ENCODE measurements around the gene PTCD2.
"Not testable (repeated sequence)": the region's sequence is repeated elsewhere in the genome, so short reads cannot be mapped to it uniquely, and the experiment has no call there.

Gene PTCD2

DNA sequence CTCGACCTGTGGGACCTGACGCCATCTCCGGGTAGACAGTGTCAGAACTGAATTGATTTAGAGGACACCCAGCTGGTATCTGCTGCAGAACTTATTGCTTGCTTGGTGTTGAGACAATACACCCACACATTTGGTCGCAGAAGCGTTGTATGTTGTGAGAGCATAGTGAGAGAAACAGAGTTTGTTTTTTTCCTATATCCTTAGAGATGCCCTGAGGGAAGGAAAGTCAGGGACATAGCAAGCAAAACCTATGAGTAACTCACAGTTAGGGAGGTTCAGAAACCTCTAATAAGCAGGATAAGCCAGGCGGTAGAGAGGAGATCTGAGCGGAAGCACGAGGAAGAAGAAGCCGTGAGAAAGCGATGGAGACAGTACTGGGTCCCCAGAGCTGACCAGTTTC lies 59.8 kb downstream of the PTCD2 start:
- no peak for DNase-seq (ENCODE audit: low read depth)

DNA sequence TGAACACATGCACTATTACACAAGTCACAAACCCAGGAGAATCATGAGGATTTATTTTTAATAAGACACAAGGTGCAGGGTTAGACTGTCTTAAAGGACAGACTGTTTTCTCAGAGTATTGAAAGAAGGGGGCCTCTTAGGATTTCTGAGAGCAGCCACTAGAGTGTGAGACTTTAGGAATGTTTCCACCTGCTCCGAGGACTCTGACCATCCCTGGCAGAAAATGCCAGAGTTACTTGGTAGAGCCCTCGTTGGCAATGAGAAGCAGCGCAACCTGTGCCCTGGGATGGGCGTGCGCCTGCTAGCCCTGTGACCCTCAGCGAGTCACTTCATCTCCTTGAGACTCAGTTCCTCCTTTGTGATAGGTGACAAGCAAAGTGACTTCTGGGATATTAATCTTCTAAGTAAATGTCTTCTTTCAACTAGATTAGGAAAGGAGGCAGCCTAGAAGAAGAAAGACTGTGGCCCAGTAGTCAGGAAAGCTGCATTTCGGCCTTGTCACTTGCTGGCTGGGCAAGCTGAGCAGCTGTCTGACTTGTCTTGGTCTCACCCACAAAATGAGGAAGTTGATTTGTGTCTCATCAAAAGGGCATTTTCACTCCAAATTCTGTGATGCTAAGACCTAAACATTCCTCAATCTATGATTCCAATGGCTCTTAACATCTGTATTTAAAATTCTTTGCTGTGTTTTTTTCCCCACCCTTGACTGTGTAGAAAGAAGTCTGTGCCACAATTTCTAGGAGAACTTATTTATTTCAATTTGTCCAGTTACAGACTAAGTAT lies 60.5 kb downstream of the PTCD2 start:
- no peak for DNase-seq (ENCODE audit: low read depth)

DNA sequence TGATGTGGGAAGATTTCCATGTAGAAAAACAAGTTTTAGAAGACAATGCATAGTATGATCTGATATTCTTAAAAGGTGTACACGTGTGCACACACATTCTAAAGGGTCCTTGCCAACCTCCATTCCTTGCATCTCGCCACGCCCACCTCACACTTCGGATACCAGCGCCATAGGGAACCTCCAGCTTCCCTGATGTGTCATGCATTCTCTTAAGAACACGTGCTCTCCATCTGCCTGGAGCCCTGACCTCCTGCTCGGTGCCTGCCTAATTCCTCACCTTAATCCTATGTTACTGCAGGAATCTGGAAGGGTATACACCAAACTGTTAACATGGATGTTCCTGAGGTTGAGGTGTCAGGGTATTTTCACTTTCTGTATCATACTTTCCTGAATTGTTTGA lies 63.1 kb downstream of the PTCD2 start:
- DNase-seq (ENCODE audit: low read depth), result no peak

DNA sequence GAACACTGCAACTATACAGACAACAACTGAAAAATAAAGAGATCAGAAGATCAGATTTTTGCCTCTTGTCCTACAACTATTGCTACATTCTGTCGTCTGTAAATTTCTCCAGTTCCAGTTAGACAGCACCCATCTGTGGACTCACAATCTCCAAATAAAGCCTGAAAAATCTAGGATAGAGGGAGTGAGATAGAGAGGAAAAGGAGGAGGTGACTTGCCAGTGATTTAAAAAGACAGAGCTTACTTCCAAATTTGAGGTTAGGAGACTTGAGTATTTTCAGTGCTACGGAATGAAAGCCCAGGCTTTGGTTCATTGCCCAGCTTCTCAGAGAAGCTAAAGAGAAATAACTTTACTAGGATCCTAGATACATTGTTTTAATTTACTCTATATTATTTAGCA lies 63.6 kb downstream of the PTCD2 start:
- DNase-seq (ENCODE audit: low read depth), result no peak

DNA sequence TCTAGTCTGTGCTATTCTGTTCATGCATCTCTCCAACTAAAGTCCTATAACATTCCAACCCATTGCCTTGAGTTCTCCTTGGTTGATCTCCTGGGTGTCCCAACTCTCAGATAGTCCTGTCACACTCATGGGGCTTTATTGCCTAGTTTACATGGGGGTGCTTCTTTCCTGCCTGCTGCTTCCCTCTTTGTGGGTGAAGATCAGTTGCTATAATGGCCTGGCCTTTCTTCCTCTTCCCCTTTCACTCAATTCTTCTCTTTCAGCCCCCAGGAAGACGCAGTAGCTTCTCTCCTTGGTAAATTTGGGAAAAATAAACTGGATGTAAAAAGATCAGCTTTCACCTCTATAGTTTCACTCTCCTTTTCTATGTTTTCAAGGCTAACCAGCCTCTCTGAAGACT lies 66.5 kb downstream of the PTCD2 start:
- no peak for DNase-seq (ENCODE audit: low read depth)

DNA sequence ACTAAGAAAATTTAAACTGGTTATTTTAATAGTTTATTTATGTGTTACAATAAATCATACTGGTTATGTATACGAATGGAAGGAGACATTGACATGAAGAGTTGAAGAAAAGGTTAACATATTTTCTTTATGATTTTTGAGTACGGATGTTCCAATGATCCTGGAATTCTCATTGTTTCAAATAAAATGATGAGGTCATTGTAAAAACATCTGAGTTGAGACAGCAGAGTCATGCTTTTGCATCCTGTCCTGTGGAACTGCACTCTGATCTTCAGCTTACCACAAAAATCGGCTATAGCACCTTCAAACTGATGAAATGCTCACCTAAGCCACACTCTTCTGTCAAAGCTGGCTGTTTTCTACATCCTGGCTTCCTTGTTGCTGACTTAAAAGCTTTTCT lies 67.8 kb downstream of the PTCD2 start:
- no peak for DNase-seq (ENCODE audit: low read depth)

DNA sequence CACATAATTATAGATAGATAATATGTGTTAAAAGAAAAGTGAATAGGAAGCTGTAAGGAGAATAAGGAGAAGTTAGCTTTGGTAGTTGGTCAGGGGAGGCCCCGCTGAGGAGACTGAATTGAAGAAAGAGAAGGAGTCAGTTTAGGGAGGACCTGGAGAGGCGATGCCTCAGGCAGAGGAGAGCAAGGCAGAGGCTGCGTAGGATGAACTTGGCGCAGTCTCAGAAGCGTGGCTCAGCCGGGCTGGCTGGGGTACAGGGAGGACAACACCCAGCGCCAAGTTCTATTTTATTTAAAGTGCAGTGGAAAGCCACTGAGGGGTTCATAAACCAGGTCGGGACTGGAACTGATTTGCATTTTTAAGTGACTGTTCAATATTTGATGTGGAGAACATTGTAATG lies 68.5 kb downstream of the PTCD2 start:
- DNase-seq (ENCODE audit: low read depth), result no peak

DNA sequence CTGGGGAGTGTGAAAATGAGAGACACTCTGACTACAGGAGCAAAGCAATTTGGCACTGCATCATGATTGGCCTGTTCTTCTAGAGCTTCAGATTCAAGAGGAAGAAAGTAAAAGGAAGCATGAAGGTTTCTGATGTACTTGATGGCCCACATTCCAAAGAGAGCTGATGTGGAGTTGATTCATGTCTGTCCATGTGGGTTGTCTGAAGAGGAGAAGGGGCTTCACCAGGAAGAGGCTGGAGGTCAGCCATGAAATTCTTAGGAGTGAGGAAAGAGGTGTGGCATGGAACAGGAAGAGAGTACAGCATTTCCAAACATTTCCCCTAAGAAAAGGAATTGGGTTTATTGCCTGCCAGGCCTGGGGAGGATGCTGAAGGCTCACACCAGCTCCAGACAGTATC lies 70.7 kb downstream of the PTCD2 start:
- DNase-seq (ENCODE audit: low read depth), result no peak

DNA sequence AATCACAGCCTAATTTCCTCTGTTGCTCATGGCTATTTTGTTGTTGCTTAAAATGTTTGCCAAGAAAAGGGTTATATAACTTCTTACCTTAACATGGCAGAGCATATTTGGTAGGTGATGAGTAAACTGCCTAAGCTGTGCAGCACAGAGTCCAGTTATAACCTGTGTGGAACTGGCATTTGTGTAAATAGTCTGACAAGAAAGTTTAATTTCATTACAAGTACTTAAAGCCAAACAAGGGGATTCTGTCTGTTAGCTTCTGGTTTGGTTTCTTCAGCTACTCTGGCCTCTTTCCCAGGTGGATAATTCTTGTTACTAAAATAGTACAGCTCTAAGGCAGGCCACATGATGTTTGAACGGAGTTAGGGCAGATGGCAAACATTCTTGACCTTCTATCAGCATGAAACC lies 72.2 kb downstream of the PTCD2 start:
- no peak for DNase-seq (ENCODE audit: low read depth)

DNA sequence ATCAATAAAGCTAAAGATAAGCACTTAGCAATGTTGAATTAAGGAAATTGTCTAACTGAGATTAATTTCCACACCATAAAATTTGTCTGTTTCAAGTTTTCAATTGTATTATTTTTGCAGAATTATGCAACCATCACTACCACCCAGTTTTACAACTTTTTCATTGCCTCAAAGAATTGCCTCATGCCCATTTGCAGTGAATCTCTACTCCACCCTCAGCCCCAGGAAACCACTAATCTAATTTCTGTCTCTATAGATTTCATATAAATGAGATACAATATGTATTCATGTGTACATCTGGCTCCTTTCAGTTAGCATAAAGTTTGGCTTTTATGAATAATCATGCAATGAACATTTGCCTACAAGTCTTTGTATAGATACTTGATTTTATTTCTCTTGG lies 72.9 kb downstream of the PTCD2 start:
- no peak for DNase-seq (ENCODE audit: low read depth)

DNA sequence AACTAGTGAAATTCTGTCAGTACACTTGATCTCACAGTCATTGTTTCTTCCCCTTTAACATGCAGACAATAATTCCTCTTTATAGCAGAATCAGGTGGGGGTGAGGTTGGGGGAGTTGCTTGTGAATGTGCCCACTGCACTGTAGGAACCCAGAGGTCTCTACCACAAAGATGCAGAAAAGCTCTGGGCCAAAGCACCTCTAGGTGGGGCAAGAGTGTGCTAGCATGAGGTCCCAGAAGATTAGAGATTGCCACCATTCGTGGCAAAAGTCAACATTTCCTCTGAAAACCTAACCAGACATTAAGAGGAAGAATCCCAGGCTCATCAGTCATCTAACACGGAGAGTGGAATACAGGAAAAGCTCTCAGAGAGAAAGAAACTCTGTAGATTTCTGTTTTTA lies 74.5 kb downstream of the PTCD2 start:
- DNase-seq (ENCODE audit: low read depth), result no peak

DNA sequence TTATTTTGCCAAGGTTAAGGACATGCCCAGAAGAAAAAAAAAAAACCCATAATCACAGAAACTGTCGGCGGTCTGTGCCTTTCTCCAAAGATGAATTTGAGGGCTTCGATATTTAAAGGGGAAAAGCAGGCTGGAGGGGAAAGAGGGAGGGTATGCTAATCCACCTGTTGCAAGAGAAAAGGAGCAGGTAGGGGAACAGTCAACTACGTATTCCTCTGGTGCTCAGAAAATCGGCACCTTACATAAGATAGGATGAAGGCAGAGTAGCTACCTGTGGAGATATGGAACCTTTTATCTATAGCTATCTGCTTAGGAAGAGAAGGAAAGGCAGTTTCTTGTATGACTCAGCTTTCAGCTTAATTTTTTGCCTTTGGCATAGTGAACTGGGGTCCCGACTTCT lies 77.7 kb downstream of the PTCD2 start:
- no peak for DNase-seq (ENCODE audit: low read depth)

DNA sequence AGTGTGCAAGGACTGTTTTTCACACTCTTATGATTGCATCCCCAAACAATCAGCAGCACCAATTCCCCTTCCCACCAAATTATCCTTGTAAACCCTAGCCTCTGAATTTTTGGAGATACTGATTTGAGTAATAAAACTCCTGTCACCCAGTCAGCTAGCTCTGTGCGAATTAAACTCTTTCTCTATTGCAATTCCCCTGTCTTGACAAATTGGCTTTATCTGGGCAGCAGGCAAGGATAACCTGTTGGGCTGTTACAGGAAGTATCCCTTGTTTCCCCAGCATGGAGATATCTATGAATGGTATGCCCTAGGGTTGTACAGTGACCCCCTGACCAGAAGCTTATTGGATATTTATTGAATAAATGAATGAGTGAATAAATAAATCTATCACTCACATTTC lies 80.8 kb downstream of the PTCD2 start:
- DNase-seq (ENCODE audit: low read depth), result no peak

DNA sequence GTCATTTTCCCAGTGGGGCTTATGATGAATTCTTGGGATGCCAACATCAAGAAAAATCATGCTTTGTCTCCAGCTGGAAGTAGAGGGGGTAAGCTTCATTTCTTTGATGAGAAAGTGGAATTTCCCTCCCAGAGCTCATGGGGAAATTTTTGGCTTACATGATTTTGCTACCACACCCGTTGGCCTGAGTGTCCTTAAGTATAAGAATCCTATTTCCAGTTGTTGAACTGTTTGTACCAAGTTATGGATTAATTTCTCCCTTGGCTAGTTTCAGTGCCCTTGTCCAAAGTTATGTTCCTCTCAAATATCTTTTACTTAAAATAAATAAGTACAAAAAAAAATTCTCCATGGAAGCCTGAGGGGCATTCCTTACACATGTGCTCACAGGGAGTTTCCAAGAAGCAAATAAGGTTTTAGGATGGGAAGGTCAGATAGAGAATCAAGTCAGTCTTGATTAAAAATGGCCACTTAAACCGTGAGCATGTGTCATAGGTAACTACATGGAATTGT lies 82.3 kb downstream of the PTCD2 start:
- no peak for DNase-seq (ENCODE audit: low read depth)

DNA sequence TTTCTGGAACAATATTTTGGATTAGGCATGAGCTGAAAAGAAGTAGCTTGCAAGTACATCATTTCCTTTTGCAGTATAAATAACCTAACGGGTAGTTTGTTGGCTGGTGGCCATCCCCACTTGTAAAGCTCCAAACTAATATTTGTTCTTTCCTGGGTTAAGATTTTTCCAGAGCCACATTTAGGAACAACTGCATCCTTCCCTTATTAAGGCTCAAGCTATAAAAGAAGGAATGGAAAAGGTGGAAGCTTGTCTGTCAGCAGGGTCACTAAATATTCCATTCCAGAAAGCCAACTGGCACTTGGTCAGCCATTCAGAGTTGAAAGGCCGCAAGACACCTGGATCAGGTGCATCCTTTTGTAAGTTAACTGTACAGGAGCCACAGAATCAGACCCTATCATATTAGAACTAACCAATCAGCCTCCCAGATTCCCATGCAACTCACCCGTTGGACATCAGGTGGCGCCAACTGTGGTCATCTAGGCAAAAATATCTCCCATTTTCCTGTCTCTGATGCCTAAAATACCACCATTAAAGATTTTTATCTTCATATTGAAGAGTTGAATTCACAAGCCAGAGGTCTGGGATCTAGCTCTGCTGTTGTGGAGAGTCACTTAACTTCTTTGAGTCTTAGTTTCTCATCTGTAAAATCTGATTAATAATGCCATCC lies 82.9 kb downstream of the PTCD2 start:
- no peak for DNase-seq (ENCODE audit: low read depth)

DNA sequence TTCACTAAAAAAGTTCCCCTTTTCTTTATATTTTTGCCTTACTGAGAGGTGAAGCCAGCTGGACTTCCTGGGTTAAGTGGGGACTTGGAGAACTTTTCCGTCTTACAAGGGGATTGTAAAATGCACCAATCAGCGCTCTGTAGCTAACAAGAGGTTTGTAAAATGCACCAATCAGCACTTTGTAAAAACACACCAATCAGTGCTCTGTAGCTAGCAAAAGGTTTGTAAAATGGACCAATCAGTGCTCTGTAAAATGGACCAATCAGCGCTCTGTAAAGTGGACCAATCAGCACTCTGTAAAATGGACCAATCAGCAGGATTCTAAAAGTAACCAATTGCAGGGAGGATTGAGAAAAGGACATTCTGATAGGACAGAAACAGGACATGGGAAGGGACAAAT lies 84.6 kb downstream of the PTCD2 start:
- not testable (repeated sequence) for DNase-seq (ENCODE audit: low read depth)

DNA sequence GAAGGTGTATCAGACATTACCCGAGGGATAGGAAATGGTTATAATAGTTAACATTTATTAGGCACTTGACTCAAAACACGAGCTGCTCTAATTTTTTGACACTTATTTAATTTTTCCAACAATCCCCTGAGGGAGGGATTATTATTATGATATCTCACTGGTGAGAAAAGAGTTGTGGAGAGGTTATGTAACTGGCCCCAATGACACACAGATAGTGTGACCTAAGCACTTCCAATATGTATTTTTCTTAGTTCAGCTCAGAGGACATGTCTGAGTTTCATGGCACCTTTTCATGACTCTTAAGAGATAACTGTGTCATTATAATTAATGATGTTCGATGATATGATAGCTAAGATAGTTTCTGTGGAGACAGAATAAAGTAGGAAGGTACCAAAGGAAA lies 86.9 kb downstream of the PTCD2 start:
- DNase-seq (ENCODE audit: low read depth), result no peak

DNA sequence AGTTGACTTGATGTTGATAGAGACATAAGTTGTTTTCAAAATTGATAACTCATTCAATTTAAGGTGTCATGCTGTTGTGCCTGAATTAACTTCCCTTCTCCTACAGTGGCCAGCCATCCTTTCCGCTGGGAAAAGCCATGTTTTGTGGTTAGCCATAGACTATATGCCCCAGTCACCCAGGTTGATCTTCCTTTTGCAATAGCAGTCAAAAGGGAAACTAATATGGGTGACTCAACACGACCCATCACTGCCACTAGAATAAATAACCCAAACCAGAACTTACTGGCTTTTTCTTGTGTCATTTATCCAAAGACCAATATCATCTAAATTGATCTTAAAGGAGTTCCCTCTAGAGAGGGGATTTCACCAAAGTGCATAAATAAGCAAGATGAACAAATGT lies 87.4 kb downstream of the PTCD2 start:
- DNase-seq (ENCODE audit: low read depth), result no peak

DNA sequence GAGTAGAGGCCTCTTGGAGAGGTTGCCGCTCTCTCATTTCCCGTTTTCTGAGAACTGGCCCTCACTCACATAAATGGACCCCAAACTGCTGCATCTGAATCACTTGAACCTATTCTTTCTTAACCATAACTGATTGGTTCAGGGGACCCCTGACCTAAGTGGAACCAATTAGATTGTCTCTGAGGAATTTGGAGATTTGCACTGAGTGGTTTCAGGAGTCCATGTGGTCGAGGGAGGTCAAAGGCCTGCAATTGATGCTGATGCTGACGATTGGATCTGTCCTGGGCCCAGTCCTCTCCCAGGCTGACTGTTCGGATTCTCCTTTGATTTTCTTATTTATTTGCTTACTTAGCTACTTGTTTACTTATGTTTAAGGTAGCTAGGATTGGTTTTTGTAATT lies 88.0 kb downstream of the PTCD2 start:
- no peak for DNase-seq (ENCODE audit: low read depth)

DNA sequence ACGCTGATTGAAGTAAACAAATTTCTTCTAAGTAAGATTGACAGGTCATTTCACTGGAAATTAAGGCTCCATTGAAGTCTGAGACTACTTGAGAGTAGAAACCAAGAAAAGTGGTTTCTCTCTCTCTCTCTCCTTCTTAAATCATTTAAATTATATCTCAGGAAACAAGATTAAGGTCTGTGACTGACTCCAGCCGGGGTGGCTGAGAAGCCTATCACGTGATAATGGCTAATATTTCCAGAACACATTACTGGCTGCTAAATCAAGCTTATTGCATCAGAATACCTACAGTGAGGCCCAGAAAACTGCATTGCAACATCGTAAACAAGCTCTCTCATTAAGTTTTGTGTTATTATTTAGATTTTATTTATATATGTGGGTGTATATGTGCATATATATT lies 88.4 kb downstream of the PTCD2 start:
- no peak for DNase-seq (ENCODE audit: low read depth)

DNA sequence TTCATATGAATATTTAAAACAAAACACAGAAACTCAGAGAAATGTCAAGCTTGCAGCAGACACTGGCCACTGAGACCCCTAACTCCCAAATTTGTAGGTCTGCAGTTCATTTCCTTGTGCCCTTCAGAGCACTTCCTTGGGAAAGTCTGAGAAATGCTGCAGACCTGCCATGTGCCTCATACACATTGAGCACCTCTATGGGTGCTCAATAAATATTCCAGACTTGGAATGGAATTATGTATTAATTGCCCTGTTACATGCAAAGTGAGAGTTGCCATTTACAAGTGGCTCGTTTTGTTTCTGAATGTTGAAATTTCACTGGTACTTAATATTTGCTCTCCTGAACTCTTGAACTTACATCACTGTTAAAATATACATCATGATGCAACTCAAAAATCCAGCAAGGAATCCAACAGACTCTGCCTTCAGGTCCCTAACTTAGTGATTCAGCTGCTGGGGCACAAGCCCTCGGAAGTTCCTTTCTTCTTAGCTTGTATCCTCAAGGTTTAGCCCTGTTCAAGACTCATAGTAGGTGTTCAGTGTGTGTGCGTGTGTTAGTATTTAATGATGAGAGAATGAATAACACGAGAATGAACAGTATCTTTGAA lies 90.6 kb downstream of the PTCD2 start:
- DNase-seq (ENCODE audit: low read depth), result no peak

DNA sequence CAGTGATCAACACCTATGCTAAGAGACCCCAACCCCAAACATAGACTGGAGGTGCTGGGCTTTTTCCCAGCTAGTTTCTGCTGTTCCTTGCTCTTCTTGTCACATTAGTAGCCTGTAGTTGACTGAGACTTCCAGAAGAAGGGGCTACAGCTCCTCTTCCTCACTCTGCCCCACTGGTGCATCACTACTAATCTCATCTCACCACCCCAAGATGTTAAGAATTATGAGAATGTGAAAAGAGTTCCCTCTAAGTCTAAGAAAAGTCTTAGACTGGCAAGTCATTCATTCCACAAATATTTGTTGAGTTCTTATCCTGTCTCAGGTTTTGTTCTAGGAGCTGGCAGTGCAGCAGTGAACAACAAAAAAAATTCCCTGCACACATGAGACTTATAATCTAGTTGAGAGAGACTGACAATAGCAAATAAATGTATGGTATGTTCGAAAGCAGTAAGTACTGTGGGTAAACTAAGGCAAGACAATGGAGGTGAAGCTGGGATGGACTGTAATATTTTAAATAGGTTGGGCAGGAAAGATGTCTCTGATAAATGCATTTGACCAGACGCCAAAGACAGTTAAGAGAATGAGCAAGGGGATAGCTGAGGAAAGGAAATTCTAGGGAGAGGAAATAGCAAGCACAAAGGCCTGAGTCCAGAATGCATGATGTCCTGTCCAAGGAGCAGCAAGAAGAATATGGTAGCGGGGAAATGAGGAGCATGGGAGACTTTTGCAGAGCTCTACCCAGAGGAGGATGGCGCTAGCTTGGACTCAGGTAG lies 92.3 kb downstream of the PTCD2 start:
- DNase-seq (ENCODE audit: low read depth), result no peak
